GM21423 (cell line): ENCODE results near the gene GALNT2.

Source experiments
- ATAC-seq: cut with Tn5 transposase; IDR thresholded peaks from one replicate; pipeline ENCODE4 v1.9.1; 2021; ENCODE audit warnings: mild to moderate bottlenecking, moderate library complexity; ENCODE audit not compliant: unreplicated experiment

Gene GALNT2

DNA sequence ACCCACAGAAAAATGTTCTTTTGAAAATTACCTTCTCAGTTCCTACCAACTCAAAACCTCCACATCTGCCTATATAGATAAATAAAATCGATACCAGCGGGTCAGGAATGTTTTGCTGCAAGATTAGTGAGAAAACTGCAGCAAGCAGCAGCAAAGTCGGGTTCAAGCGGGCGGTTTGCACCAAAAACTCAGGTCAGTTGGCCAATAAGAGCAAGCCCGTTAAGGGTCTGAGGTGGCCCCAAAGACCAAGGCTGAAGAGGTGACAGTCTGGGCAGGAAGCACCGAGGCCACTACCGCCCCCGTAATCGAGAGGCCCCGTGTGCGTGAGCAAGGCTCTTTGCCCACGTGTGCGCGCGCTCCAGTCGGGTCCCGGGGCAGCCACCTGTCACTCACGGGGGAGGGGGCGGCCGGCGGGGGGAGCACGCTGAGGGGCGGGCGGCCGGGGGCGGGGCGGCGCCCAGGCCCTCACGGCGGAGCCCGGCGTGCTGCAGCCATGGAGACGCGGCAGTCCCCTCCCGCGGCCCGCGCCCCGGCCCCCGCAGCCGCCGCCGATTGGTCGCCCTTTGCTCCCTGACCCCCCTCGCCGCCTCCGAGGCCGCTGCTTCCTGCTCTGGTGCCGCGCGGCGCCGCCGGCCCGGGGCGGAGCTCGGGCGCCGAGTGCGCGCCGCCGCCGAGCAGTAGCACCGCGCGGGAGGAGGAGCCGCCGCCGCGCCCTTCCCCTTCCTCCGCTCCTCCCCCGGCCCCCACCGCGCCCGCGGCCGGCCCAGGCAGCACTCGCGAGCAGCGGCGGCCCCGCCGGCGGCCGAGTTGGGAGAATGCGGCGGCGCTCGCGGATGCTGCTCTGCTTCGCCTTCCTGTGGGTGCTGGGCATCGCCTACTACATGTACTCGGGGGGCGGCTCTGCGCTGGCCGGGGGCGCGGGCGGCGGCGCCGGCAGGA is at the start of gene GALNT2:
TSS of gene GALNT2 (plus strand) at position 773 of the 939 bp plus-strand sequence. CDS start at position 816, 43 bp downstream.
- ATAC-seq = peak; percentile 85

- ATAC-seq = no peak
Measured at GRCh38 chr1:230020451-230020850, 46.6 kb upstream of the GALNT2 start.

DNA sequence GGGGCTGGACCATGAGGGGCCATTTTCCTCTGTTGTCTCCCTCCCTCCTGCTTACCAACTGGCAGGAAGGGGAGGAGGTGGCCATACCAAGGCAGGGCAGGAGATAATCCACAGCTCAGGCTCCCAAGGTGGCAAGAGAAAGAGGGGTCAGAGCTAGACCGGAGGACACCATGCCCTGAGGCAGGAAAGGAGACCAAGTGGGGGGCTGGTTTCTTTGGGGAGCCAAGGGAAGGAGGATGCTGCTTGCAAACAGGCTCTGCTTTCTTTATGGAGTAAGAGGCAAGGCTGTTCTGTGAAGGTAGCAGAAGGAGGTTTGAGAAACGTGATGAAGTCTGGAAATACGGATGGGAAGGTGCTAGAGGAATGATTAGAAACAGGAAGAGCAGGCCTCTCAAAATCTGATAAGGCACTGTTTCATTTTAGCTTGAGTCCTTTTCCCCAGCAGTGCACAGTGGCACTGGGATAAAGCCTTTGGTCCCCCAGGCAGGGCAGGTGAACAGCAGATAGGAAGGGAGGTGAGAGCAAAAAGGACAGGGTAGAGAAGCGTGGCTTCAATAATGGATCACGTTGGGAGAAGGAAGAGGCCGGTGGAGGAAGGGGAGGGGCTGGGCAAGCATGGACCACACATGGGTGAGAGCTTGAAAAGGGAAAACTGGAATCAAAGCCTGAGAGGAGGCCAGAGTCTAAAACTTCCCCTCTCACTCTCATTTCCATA is 44.2 kb upstream of the GALNT2 start:
- no peak for ATAC-seq

- no peak for ATAC-seq
Measured at GRCh38 chr1:230025686-230026085, 41.4 kb upstream of the GALNT2 start.

- no peak for ATAC-seq
Measured at GRCh38 chr1:230026139-230026538, 40.9 kb upstream of the GALNT2 start.

DNA sequence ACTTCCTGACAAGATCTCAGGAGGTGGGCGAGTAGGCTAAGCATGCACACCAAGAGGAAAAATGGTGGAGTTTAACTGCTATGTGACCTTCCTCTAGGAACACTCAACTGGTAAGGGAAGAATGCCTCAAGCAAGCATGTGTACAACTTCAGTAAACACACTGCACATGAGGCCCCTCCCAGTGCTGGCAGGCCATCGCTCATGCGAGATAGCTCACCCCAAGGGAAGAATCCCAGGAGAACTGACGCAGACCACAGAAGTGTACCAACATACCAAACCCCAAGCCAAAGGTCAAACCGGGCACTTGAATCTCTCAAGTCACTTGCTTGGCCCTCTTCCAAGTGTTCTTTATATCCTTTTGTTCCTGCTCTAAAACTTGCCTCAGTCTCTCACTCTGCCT is 40.5 kb upstream of the GALNT2 start:
- no peak for ATAC-seq

GRCh38 chr1:230028602-230029223 is 38.3 kb upstream of the GALNT2 start:
- no peak for ATAC-seq

DNA sequence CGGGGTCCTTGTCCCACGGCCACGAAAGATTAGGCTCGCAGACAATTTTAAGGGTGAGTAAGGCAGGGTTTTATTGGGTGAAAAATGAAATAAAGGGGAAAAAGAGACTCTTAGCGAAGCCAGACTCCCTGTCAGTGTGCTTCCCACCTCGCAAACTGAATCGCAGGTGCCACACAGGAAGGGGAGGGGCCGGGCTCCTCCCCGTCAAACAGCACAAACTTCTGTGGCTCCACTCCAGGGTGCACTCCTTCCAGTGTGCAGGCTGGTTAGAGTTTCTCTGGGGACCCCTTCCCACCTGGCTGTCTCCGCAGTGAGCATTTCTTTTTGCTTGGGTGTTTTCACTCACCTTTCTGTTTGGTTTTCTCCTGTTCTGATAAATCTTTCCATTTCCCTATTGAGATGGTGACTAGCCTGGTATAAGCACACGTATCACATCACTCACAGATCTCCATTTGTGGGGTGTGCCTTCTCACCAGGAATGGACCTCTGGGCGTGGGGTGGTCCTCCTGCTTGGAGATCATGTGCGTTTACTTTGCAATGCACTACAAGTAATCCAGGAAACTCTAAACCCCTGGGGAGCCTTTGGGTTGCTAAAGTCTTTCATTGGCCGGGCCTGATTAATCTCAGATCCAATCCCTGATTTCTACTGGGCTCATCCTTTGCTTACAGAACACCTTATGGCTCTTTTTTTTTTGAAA is 37.6 kb upstream of the GALNT2 start:
- ATAC-seq = no peak

DNA sequence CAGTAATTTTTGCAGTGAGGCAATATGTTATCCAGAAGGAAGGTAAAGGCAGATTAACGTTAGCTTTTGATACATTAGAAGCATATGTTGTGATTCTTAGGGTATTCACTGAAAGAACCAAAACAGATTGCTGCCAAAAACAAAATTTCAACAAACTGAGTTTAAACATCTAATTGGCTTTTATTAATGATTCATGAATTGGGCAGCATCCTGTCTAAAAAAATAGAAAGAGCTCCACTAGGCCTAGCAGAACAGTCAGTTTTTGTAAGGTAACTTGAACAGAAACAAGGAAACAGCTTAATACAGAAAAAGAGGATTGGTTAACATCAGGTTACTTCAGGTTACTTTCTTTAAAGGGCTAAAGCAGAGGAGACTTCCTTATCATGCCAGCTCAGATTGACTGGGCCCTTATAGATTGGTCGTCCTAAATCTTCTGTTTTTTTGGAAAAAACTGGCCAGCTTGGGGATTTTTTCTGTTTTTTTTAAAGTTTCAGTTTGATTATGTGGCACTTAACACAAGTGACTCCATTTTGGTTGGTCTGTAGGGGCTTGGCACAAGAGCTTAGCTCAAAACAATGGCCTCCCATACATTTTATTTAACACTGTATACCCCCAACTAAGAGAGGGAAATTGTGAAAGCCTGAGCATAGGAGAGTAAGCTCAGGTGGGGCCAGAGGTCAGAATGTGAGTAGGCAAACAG is 36.8 kb upstream of the GALNT2 start:
- no peak for ATAC-seq

GRCh38 chr1:230031131-230031530 is 35.9 kb upstream of the GALNT2 start:
- no peak for ATAC-seq

- ATAC-seq = no peak
Measured at GRCh38 chr1:230032516-230033281, 34.3 kb upstream of the GALNT2 start.

DNA sequence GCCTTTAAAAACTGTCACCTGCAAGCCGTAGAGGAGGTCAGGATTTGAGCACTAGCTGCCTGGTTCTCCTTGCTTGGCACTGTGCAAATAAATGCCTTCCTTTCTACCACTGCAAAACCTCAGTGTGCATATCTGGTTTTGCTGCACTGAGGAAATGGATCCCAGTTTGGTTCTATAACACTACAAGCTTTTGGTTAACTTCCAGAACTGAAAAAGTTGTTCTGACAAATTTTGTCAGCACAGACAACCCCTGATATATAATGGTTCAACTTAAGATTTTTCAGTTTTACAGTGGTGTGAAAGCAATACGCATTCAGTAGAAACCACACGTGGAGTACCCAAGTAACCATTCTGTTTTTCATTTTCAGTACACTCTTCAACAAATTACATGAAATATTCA is 29.8 kb upstream of the GALNT2 start:
- ATAC-seq = no peak

- ATAC-seq = no peak
Measured at GRCh38 chr1:230040440-230040839, 26.6 kb upstream of the GALNT2 start.

GRCh38 chr1:230043081-230043480 is 24.0 kb upstream of the GALNT2 start:
- no peak for ATAC-seq

- no peak for ATAC-seq
Measured at GRCh38 chr1:230044729-230045128, 22.3 kb upstream of the GALNT2 start.

DNA sequence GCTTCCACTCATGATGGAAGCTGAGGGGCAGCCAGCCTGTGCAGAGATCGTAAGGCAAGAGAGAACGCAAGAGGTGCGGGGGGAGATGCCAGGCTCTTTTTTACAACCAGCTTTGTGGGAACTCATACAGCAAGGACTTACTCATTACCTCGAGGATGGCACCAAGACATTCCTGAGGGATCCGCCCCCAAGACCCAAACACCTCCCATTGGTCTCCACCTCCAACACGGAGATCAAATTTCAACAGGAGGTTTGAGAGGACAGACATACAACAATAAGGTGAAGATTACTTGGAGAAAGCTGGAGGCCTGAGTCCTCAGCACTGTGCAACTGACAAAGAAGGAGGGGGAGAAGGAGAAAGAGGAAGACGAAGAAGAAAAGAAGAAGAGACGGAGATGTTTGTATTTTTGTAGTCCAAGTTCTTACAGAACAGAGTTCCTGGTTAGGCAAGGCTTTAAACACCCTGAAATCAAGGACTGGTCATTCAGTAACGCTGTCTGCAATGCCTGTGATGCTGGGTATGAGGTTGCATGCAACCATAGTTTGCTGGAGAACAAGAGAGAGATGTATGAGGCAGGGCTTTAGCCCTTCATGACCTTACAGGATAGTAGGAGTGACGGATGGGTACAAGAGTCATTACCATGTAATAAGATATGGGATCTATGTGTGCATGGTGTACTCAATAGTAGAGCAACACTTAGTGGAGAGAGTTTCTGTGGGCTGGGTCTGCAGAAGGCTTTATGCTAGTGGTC is 19.7 kb upstream of the GALNT2 start:
- no peak for ATAC-seq

- no peak for ATAC-seq
Measured at GRCh38 chr1:230048322-230048721, 18.7 kb upstream of the GALNT2 start.

GRCh38 chr1:230048922-230049321 is 18.1 kb upstream of the GALNT2 start:
- ATAC-seq = no peak

GRCh38 chr1:230049731-230050130 is 17.3 kb upstream of the GALNT2 start:
- ATAC-seq = no peak
